ENCODE measurements around the gene POU4F3. TPM values are rescaled to one million over a fixed set of nuclear protein-coding genes. Genes with fewer than 3 reads are reported as not detected.

Gene POU4F3, protein sequence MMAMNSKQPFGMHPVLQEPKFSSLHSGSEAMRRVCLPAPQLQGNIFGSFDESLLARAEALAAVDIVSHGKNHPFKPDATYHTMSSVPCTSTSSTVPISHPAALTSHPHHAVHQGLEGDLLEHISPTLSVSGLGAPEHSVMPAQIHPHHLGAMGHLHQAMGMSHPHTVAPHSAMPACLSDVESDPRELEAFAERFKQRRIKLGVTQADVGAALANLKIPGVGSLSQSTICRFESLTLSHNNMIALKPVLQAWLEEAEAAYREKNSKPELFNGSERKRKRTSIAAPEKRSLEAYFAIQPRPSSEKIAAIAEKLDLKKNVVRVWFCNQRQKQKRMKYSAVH
- total RNA-seq (under 1 TPM in 1 of 10 donors, not detected in 9; 0.12 TPM), polyA plus RNA-seq (under 1 TPM in 1 of 2 donors, not detected in 1; 0.06 TPM)
- long read RNA-seq, donor 1, result 0 reads
- long read RNA-seq, donor 2, result 0 reads
- long read RNA-seq, donor 3, result 0 reads

DNA sequence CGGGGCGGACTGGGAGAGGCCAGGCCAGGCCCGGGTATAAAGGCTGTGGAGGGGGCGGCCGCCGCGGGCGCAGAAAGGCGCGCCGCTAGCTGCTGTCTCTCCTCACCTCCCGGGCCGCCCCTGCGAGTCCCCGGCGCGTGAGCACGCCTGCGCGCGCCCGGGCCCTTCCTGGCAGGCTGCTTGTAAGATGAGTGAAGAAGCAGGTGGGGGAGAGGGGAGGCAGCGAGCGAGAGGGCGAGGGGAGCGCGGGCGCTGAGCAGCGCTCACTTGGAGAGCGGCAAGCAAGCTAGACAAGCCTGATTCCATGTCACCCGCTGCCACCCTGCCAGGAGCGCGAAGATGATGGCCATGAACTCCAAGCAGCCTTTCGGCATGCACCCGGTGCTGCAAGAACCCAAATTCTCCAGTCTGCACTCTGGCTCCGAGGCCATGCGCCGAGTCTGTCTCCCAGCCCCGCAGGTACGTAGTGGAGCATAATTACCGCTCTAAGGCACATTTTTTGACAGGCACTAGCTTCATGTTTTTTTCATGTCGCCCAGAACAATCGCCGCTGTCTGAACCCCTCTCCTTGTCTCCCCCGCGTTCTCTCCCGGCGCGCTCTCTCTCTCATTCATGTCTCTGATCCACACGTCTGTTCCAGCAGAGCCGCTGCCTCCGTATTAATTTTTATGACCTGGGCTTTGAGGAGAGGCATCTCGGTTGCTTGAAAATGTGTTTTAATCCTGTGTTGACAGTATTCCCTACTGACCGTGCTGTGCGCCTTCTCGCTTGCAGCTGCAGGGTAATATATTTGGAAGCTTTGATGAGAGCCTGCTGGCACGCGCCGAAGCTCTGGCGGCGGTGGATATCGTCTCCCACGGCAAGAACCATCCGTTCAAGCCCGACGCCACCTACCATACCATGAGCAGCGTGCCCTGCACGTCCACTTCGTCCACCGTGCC, at the start of gene POU4F3:
TSS of gene POU4F3 (plus strand) at position 66 of the 941 bp plus-strand sequence. CDS start at position 340, 274 bp downstream.
- no peak for ATAC-seq
- H3K36me3 ChIP-seq, result no peaks in the 10 kb centered on the region

DNA sequence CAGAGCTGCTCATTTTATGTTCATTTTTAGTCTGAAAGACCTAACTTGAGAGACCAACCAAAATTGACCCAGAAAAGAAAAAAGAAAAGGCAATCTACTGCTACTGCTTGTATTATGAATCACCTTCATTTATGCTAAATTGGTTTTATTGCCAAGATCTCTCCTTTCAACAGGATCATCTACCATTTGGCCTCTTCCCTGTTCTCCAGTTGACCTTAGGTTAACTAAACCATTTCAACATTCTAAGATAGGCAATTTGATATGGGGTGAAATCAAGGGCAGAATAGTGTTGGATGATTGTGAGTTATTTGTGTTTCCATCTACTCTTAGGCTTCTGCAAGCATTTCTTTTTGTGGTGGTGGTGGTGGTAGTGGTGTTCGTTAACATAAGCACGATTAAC, 48.3 kb upstream of the POU4F3 start:
- TF ChIP-seq, protein P1, sequence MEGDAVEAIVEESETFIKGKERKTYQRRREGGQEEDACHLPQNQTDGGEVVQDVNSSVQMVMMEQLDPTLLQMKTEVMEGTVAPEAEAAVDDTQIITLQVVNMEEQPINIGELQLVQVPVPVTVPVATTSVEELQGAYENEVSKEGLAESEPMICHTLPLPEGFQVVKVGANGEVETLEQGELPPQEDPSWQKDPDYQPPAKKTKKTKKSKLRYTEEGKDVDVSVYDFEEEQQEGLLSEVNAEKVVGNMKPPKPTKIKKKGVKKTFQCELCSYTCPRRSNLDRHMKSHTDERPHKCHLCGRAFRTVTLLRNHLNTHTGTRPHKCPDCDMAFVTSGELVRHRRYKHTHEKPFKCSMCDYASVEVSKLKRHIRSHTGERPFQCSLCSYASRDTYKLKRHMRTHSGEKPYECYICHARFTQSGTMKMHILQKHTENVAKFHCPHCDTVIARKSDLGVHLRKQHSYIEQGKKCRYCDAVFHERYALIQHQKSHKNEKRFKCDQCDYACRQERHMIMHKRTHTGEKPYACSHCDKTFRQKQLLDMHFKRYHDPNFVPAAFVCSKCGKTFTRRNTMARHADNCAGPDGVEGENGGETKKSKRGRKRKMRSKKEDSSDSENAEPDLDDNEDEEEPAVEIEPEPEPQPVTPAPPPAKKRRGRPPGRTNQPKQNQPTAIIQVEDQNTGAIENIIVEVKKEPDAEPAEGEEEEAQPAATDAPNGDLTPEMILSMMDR (IDR thresholded peaks at IDR 0.05), result no peak
- Histone ChIP-seq H3K9me3 (no peaks in the 10 kb centered on the region), H3K36me3 (peaks cover 0 to 40% (median 4%) of the 10 kb centered on the region in 9 donors), H3K27ac (no peak overlapping the region), H3K4me1 (no peaks in the 10 kb centered on the region), H3K4me3 (no peak overlapping the region), H3K27me3 (no peaks in the 10 kb centered on the region)
- WGBS, 2 donors, result 96 to 98% methylated on average over 2 of the region's 2 CpGs
- intact Hi-C loops (cut with DNase I), result loop anchor here in 6 of 10 donors (2.0 to 5.0 kb wide), 2 partner anchors 136 to 137 kb away; no protein-coding TSS in a partner anchor
- DNase-seq (no peak), ATAC-seq (no peak)

More for the DNA sequence above, at the start of gene POU4F3:
- H3K27me3 ChIP-seq, result peaks cover 41 to 98% (median 98%) of the 10 kb centered on the region in 7 donors
- H3K4me1 ChIP-seq, result peaks cover 0 to 15% (median 8%) of the 10 kb centered on the region in 9 donors
- H3K9me3 ChIP-seq, result no peaks in the 10 kb centered on the region
- H3K27ac ChIP-seq, result no peak within 1 kb of the TSS
- DNase-seq, result no peak
- no peak within 1 kb of the TSS for H3K4me3 ChIP-seq
- 2 to 3% methylated on average over 68 to 70 of the region's 70 CpGs for WGBS, 2 donors
- TF ChIP-seq, protein P1 (IDR thresholded peaks at IDR 0.05), result no peak
- intact Hi-C loops (cut with DNase I), result no loop called here

DNA sequence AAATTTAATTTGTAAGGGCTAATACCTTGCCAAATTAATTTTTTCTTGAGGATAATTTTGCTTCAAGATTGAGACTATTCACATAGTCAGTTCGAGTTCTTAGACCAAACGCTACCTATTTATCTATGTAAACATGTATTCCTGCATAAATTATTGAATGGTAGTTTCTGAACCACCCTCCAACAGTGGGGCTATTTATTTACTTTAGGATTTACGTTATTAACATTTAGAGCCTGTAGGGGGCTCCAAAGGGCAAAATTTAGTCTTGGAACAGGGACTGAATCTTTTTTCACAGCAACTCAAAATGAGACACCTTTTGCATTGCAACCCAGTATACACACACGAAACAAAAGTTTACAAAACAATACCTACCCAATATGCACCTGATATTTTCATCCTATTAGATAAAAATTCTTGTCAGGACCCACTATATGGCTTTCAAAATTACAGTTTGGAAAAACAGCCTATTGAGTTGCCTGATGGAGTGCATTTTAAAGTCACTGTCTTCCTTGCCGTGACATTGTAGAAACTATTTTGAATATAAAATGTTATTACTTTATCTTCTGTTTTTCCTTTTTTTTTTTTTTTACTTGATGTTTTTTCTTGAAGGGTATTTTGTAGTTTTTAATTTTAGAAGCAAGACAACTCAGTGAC, 47.1 kb upstream of the POU4F3 start:
- ATAC-seq (peak in 4 of 8 donors; percentile 52 to 56 (median 54)), DNase-seq (peak in 1 of 2 donors; percentile 16)
- intact Hi-C loops (cut with DNase I), result loop anchor here in 9 of 10 donors (1.0 to 5.0 kb wide), 3 partner anchors 135 to 136 kb away; no protein-coding TSS in a partner anchor
- Histone ChIP-seq H3K27ac (no peak overlapping the region), H3K4me1 (no peaks in the 10 kb centered on the region), H3K4me3 (no peak overlapping the region), H3K9me3 (no peaks in the 10 kb centered on the region), H3K27me3 (no peaks in the 10 kb centered on the region), H3K36me3 (peaks cover 0 to 28% (median 0%) of the 10 kb centered on the region in 9 donors)
- TF ChIP-seq, protein P1 (IDR thresholded peaks at IDR 0.05), result peak; percentile 33 to 73 (median 64)
- 20 to 24% methylated on average over 5 of the region's 5 CpGs for WGBS, 2 donors

Measured in heart right ventricle (tissue), 16 donors.